ENCODE results near the gene RB1.

DNA sequence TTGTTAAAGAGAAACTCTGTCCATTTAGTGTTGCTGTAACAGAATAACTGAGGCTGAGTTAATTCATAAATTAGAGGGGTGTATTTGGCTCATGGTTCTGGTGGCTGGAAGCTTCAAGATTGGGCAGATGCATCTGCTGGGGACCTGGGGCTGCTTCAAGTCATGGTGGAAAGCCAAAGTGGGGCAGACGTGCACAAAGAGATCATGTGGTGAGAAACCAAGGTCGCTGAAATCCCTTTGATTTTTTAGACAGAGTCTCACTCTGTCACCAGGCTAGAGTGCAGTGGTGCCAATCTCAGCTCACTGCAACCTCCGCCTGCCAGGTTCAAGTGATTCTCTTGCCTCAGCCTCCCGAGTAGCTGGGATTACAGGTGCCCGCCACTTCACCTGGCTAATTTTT is 183.3 kb downstream of the RB1 start:
- TF ChIP-seq POLR2A (IDR thresholded peaks at IDR 0.05), result no peak
- TF ChIP-seq, protein P1, sequence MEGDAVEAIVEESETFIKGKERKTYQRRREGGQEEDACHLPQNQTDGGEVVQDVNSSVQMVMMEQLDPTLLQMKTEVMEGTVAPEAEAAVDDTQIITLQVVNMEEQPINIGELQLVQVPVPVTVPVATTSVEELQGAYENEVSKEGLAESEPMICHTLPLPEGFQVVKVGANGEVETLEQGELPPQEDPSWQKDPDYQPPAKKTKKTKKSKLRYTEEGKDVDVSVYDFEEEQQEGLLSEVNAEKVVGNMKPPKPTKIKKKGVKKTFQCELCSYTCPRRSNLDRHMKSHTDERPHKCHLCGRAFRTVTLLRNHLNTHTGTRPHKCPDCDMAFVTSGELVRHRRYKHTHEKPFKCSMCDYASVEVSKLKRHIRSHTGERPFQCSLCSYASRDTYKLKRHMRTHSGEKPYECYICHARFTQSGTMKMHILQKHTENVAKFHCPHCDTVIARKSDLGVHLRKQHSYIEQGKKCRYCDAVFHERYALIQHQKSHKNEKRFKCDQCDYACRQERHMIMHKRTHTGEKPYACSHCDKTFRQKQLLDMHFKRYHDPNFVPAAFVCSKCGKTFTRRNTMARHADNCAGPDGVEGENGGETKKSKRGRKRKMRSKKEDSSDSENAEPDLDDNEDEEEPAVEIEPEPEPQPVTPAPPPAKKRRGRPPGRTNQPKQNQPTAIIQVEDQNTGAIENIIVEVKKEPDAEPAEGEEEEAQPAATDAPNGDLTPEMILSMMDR (IDR thresholded peaks at IDR 0.05), result no peak

Measured in esophagus squamous epithelium (tissue), 4 donors.